ENCODE results near the gene CTNNA3. TPM values are rescaled to one million over a fixed set of nuclear protein-coding genes. Genes with fewer than 3 reads are reported as not detected.
"Not testable (repeated sequence)": the region's sequence is repeated elsewhere in the genome, so short reads cannot be mapped to it uniquely, and the experiment has no call there.

The CTNNA3 gene
- total and polyA plus RNA-seq, 9 donors, result 4.1 to 18.8 (median 6.3) TPM

GRCh38 chr10:66390926-66391325 is 1305.1 kb downstream of the CTNNA3 start:
- H3K36me3 ChIP-seq (ENCODE audit: control insufficient read depth, insufficient read depth, low read length), result no peaks in the 10 kb centered on the region
- no peak overlapping the region for H3K27ac ChIP-seq (ENCODE audit: low read length)
- WGBS (ENCODE audit: insufficient coverage), result no CpG with 5 or more reads among the region's 5 CpGs
- H3K4me1 ChIP-seq (ENCODE audit: control insufficient read depth, insufficient read depth, low read length), result no peaks in the 10 kb centered on the region
- DNase-seq, result no peak
- no peaks in the 10 kb centered on the region for H3K27me3 ChIP-seq (ENCODE audit: control insufficient read depth, insufficient read depth, low read length)
- H3K4me3 ChIP-seq (ENCODE audit: low read length), result no peak overlapping the region
- no peaks in the 10 kb centered on the region for H3K9me3 ChIP-seq (replicated peaks; ENCODE audit: control insufficient read depth, low read depth, low read length)

- no peak for DNase-seq
- Histone ChIP-seq H3K27me3 (ENCODE audit: control insufficient read depth, insufficient read depth, low read length) (no peaks in the 10 kb centered on the region), H3K27ac (ENCODE audit: low read length) (no peak overlapping the region), H3K4me1 (ENCODE audit: control insufficient read depth, insufficient read depth, low read length) (no peaks in the 10 kb centered on the region), H3K36me3 (ENCODE audit: control insufficient read depth, insufficient read depth, low read length) (no peaks in the 10 kb centered on the region), H3K4me3 (ENCODE audit: low read length) (no peak overlapping the region), H3K9me3 (replicated peaks; ENCODE audit: control insufficient read depth, low read depth, low read length) (no peaks in the 10 kb centered on the region)
These were observed 1315.0 kb downstream of the CTNNA3 start for GRCh38 chr10:66381045-66381444.

GRCh38 chr10:66378117-66378876 is 1317.7 kb downstream of the CTNNA3 start:
- H3K9me3 ChIP-seq (replicated peaks; ENCODE audit: control insufficient read depth, low read depth, low read length), result no peaks in the 10 kb centered on the region
- DNase-seq, result no peak
- H3K4me1 ChIP-seq (ENCODE audit: control insufficient read depth, insufficient read depth, low read length), result no peaks in the 10 kb centered on the region
- 20% methylated on average over 1 of the region's 3 CpGs for WGBS (ENCODE audit: insufficient coverage)
- H3K4me3 ChIP-seq (ENCODE audit: low read length), result no peak overlapping the region
- H3K36me3 ChIP-seq (ENCODE audit: control insufficient read depth, insufficient read depth, low read length), result no peaks in the 10 kb centered on the region
- no peaks in the 10 kb centered on the region for H3K27me3 ChIP-seq (ENCODE audit: control insufficient read depth, insufficient read depth, low read length)
- no peak overlapping the region for H3K27ac ChIP-seq (ENCODE audit: low read length)

DNA sequence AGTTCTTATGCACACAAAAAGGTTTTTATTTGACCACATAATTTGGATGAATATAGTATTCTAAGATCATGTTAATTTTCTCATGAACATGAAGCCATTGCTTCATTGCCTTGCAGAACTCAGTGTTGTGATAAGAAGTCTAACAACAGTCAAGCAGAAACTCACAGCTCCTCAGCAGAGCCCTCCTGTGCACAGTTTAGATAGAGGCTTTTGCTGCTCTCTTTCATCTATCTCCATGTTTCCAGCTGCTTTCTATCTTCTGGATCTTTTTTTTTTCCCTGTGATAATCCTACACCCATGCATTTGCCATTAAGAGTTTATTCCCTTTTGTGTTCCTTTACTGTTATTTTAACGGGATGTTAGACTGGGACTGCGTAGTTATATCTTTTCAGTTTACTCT is 1327.8 kb downstream of the CTNNA3 start:
- H3K27me3 ChIP-seq (ENCODE audit: control insufficient read depth, insufficient read depth, low read length), result no peaks in the 10 kb centered on the region
- no CpG with 5 or more reads among the region's 2 CpGs for WGBS (ENCODE audit: insufficient coverage)
- no peak overlapping the region for H3K27ac ChIP-seq (ENCODE audit: low read length)
- no peak for DNase-seq
- H3K4me1 ChIP-seq (ENCODE audit: control insufficient read depth, insufficient read depth, low read length), result no peaks in the 10 kb centered on the region
- no peaks in the 10 kb centered on the region for H3K36me3 ChIP-seq (ENCODE audit: control insufficient read depth, insufficient read depth, low read length)
- no peaks in the 10 kb centered on the region for H3K9me3 ChIP-seq (replicated peaks; ENCODE audit: control insufficient read depth, low read depth, low read length)
- no peak overlapping the region for H3K4me3 ChIP-seq (ENCODE audit: low read length)

DNA sequence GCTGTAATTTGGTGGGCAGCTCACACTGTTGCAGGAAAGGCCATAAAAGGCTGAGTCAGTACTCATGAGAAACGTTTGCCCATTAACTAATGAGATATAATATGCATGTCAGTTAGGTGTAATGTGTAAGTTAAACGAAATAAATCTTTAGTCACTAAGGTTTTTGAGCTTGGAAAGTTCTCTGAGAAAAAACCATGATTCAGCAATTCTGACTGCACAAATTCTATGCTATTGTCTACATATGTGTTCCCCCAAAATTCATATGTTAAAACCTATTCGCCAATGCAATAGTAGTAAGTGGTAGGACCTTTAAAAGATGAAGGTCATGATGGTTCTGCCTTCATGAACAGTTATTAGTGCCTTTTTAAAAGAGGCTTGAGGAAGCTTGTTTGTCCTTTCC is 1329.8 kb downstream of the CTNNA3 start:
- H3K36me3 ChIP-seq (ENCODE audit: control insufficient read depth, insufficient read depth, low read length), result no peaks in the 10 kb centered on the region
- WGBS (ENCODE audit: insufficient coverage), result no CpG with 5 or more reads among the region's 3 CpGs
- DNase-seq, result no peak
- H3K9me3 ChIP-seq (replicated peaks; ENCODE audit: control insufficient read depth, low read depth, low read length), result no peaks in the 10 kb centered on the region
- no peak overlapping the region for H3K27ac ChIP-seq (ENCODE audit: low read length)
- no peaks in the 10 kb centered on the region for H3K4me1 ChIP-seq (ENCODE audit: control insufficient read depth, insufficient read depth, low read length)
- H3K27me3 ChIP-seq (ENCODE audit: control insufficient read depth, insufficient read depth, low read length), result no peaks in the 10 kb centered on the region
- H3K4me3 ChIP-seq (ENCODE audit: low read length), result no peak overlapping the region

- Histone ChIP-seq H3K36me3 (ENCODE audit: control insufficient read depth, insufficient read depth, low read length) (no peaks in the 10 kb centered on the region), H3K4me1 (ENCODE audit: control insufficient read depth, insufficient read depth, low read length) (no peaks in the 10 kb centered on the region), H3K9me3 (replicated peaks; ENCODE audit: control insufficient read depth, low read depth, low read length) (no peaks in the 10 kb centered on the region), H3K27me3 (ENCODE audit: control insufficient read depth, insufficient read depth, low read length) (no peaks in the 10 kb centered on the region), H3K27ac (ENCODE audit: low read length) (no peak overlapping the region), H3K4me3 (ENCODE audit: low read length) (no peak overlapping the region)
- 60% methylated on average over 1 of the region's 2 CpGs for WGBS (ENCODE audit: insufficient coverage)
- no peak for DNase-seq
These were observed 1330.3 kb downstream of the CTNNA3 start for GRCh38 chr10:66365686-66366085.

DNA sequence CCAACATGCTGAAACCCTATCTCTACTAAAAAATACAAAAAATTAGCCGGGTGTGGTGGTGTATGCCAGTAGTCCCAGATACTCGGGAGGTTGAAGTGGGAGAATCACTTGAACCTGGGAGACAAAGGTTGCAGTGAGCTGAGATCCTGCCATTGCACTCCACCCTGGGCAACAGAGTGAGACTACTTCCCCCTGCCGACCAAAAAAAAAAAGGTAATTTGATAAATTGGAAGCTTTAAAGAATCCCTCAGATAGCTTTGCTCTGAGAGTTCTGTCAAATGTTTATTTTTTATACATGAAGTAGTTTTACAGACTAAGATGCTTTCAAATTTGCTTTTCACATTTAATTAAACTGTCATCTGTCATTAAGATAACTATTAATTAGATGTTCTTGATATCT is 1333.5 kb downstream of the CTNNA3 start:
- Histone ChIP-seq H3K4me1 (ENCODE audit: control insufficient read depth, insufficient read depth, low read length) (no peaks in the 10 kb centered on the region), H3K36me3 (ENCODE audit: control insufficient read depth, insufficient read depth, low read length) (no peaks in the 10 kb centered on the region), H3K4me3 (ENCODE audit: low read length) (no peak overlapping the region), H3K27ac (ENCODE audit: low read length) (no peak overlapping the region), H3K27me3 (ENCODE audit: control insufficient read depth, insufficient read depth, low read length) (no peaks in the 10 kb centered on the region), H3K9me3 (replicated peaks; ENCODE audit: control insufficient read depth, low read depth, low read length) (no peaks in the 10 kb centered on the region)
- no CpG with 5 or more reads among the region's 3 CpGs for WGBS (ENCODE audit: insufficient coverage)
- DNase-seq, result no peak

- not testable (repeated sequence) for H3K9me3 ChIP-seq (replicated peaks; ENCODE audit: control insufficient read depth, low read depth, low read length); H3K27me3 ChIP-seq (ENCODE audit: control insufficient read depth, insufficient read depth, low read length); H3K36me3 ChIP-seq (ENCODE audit: control insufficient read depth, insufficient read depth, low read length); H3K4me3 ChIP-seq (ENCODE audit: low read length); H3K4me1 ChIP-seq (ENCODE audit: control insufficient read depth, insufficient read depth, low read length); H3K27ac ChIP-seq (ENCODE audit: low read length)
- 91% methylated on average over 6 of the region's 12 CpGs for WGBS (ENCODE audit: insufficient coverage)
- DNase-seq, result peak; percentile 4
These were observed 1342.2 kb downstream of the CTNNA3 start for GRCh38 chr10:66353822-66354221.

DNA sequence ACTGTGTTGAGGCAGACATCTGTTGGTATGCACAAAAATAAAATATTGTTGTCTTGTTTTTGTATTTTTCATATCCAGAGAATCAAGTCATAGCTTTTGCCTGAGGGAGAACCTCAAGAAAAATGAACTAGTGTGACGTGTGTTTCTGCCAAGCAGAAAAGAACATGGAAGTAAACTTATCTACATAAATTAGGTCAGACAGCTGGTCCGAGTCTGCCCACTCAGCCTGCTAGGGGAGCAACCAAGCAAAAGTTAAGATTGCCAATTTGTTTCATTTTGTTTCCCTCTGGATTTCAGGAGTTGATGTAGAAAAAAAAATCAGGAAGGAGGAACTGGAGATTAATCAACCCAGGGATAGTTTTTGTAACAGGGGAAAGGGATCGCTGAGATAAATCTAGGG is 1342.6 kb downstream of the CTNNA3 start:
- H3K4me3 ChIP-seq (ENCODE audit: low read length), result no peak overlapping the region
- no peaks in the 10 kb centered on the region for H3K36me3 ChIP-seq (ENCODE audit: control insufficient read depth, insufficient read depth, low read length)
- DNase-seq, result peak; percentile 10
- H3K27ac ChIP-seq (ENCODE audit: low read length), result no peak overlapping the region
- no peaks in the 10 kb centered on the region for H3K27me3 ChIP-seq (ENCODE audit: control insufficient read depth, insufficient read depth, low read length)
- H3K4me1 ChIP-seq (ENCODE audit: control insufficient read depth, insufficient read depth, low read length), result no peaks in the 10 kb centered on the region
- no peaks in the 10 kb centered on the region for H3K9me3 ChIP-seq (replicated peaks; ENCODE audit: control insufficient read depth, low read depth, low read length)
- WGBS (ENCODE audit: insufficient coverage), result no CpG with 5 or more reads among the region's 3 CpGs

- WGBS (ENCODE audit: insufficient coverage), result no CpG with 5 or more reads among the region's 1 CpG
- Histone ChIP-seq H3K4me1 (ENCODE audit: control insufficient read depth, insufficient read depth, low read length) (no peaks in the 10 kb centered on the region), H3K4me3 (ENCODE audit: low read length) (no peak overlapping the region), H3K27ac (ENCODE audit: low read length) (no peak overlapping the region), H3K9me3 (replicated peaks; ENCODE audit: control insufficient read depth, low read depth, low read length) (no peaks in the 10 kb centered on the region), H3K36me3 (ENCODE audit: control insufficient read depth, insufficient read depth, low read length) (no peaks in the 10 kb centered on the region), H3K27me3 (ENCODE audit: control insufficient read depth, insufficient read depth, low read length) (no peaks in the 10 kb centered on the region)
- no peak for DNase-seq
These were observed 1345.2 kb downstream of the CTNNA3 start for GRCh38 chr10:66350622-66351399.

Measured in muscle of leg (tissue), 11 donors.